ENCODE data around the gene PPM1J. TPM values are rescaled to one million over a fixed set of nuclear protein-coding genes. Genes with fewer than 3 reads are reported as not detected.

The PPM1J gene
- total and polyA plus RNA-seq, 2 of the 13 experiments (the other 11 are each of a cell fraction or from before 2014, with no cell fraction given): 0.07 to 0.22 TPM

DNA sequence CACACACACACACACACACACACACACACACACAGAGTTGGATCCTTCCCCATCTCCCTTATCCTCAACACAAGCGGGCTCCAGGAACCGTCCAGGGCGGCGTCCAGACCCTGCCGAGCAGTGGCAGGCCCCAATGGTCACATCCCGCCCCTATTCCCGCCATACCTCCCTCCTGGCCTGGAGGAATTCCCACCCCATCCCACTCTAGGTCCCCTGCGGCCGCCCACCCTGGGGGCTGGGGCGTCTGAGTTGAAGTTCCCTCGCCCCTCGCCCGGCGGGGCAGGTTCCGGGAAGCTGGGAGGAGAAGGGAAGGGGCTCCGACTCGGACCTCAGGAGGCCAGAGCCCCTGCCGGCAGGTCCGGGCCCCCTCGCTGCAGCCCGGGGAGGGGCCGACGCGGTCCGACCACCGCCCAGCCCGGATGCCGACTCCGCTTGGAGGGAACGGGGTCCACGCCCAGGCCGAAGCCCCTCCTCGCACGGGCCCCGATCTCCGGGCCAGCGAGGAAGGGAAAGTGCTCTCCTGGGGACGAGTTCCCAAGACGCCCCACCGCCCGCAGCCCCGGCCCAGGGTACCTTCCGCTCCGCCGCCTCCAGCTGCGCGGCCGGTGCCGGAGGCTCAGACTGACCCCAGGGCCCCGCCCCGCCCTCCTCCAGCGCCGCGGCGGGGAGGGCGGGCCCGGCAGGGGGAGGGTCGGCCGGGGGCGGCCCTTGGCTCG is 8.5 kb downstream of the PPM1J start, which contains the start of gene RHOC (continued):
- TF ChIP-seq ARNT2 (CRISPR knock-in tag; IDR thresholded peaks at IDR 0.05; ENCODE audit: low read depth): no peak
- peak; percentile 5 for TF ChIP-seq YY1 (IDR thresholded peaks at IDR 0.05; ENCODE audit: insufficient read depth, insufficient replicate concordance, low read depth, low read length)
- TF ChIP-seq, protein P1, sequence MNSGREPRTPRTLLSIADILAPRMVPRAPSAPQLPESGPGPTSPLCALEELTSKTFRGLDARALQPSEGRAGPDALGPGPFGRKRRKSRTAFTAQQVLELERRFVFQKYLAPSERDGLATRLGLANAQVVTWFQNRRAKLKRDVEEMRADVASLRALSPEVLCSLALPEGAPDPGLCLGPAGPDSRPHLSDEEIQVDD (CRISPR knock-in tag; IDR thresholded peaks at IDR 0.05; ENCODE audit: borderline replicate concordance): no peak
- TF ChIP-seq, protein P2, sequence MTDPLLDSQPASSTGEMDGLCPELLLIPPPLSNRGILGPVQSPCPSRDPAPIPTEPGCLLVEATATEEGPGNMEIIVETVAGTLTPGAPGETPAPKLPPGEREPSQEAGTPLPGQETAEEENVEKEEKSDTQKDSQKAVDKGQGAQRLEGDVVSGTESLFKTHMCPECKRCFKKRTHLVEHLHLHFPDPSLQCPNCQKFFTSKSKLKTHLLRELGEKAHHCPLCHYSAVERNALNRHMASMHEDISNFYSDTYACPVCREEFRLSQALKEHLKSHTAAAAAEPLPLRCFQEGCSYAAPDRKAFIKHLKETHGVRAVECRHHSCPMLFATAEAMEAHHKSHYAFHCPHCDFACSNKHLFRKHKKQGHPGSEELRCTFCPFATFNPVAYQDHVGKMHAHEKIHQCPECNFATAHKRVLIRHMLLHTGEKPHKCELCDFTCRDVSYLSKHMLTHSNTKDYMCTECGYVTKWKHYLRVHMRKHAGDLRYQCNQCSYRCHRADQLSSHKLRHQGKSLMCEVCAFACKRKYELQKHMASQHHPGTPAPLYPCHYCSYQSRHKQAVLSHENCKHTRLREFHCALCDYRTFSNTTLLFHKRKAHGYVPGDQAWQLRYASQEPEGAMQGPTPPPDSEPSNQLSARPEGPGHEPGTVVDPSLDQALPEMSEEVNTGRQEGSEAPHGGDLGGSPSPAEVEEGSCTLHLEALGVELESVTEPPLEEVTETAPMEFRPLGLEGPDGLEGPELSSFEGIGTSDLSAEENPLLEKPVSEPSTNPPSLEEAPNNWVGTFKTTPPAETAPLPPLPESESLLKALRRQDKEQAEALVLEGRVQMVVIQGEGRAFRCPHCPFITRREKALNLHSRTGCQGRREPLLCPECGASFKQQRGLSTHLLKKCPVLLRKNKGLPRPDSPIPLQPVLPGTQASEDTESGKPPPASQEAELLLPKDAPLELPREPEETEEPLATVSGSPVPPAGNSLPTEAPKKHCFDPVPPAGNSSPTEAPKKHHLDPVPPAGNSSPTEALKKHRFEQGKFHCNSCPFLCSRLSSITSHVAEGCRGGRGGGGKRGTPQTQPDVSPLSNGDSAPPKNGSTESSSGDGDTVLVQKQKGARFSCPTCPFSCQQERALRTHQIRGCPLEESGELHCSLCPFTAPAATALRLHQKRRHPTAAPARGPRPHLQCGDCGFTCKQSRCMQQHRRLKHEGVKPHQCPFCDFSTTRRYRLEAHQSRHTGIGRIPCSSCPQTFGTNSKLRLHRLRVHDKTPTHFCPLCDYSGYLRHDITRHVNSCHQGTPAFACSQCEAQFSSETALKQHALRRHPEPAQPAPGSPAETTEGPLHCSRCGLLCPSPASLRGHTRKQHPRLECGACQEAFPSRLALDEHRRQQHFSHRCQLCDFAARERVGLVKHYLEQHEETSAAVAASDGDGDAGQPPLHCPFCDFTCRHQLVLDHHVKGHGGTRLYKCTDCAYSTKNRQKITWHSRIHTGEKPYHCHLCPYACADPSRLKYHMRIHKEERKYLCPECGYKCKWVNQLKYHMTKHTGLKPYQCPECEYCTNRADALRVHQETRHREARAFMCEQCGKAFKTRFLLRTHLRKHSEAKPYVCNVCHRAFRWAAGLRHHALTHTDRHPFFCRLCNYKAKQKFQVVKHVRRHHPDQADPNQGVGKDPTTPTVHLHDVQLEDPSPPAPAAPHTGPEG (CRISPR knock-in tag; IDR thresholded peaks at IDR 0.05): no peak
- TF ChIP-seq TARDBP (CRISPR knock-in tag; IDR thresholded peaks at IDR 0.05): 0 out of 2 replicates have a peak, but pooled peaks have one; percentile 9
- TF ChIP-seq, protein P3, sequence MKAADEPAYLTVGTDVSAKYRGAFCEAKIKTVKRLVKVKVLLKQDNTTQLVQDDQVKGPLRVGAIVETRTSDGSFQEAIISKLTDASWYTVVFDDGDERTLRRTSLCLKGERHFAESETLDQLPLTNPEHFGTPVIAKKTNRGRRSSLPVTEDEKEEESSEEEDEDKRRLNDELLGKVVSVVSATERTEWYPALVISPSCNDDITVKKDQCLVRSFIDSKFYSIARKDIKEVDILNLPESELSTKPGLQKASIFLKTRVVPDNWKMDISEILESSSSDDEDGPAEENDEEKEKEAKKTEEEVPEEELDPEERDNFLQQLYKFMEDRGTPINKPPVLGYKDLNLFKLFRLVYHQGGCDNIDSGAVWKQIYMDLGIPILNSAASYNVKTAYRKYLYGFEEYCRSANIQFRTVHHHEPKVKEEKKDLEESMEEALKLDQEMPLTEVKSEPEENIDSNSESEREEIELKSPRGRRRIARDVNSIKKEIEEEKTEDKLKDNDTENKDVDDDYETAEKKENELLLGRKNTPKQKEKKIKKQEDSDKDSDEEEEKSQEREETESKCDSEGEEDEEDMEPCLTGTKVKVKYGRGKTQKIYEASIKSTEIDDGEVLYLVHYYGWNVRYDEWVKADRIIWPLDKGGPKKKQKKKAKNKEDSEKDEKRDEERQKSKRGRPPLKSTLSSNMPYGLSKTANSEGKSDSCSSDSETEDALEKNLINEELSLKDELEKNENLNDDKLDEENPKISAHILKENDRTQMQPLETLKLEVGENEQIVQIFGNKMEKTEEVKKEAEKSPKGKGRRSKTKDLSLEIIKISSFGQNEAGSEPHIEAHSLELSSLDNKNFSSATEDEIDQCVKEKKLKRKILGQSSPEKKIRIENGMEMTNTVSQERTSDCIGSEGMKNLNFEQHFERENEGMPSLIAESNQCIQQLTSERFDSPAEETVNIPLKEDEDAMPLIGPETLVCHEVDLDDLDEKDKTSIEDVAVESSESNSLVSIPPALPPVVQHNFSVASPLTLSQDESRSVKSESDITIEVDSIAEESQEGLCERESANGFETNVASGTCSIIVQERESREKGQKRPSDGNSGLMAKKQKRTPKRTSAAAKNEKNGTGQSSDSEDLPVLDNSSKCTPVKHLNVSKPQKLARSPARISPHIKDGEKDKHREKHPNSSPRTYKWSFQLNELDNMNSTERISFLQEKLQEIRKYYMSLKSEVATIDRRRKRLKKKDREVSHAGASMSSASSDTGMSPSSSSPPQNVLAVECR (CRISPR knock-in tag; IDR thresholded peaks at IDR 0.05; ENCODE audit: borderline replicate concordance): peak; percentile 58; the same call in 1 of the 2 replicates
- no peak for TF ChIP-seq FOXJ3 (CRISPR knock-in tag; IDR thresholded peaks at IDR 0.05; ENCODE audit: borderline replicate concordance)
- TF ChIP-seq ZMAT3 (CRISPR knock-in tag; conservative IDR thresholded peaks at IDR 0.05): no peak
- no peak for TF ChIP-seq EHMT2 (IDR thresholded peaks at IDR 0.05; ENCODE audit: borderline replicate concordance, low read depth, low read length)
- no peak for TF ChIP-seq HHEX (CRISPR knock-in tag; IDR thresholded peaks at IDR 0.05)
- TF ChIP-seq ZSCAN22 (CRISPR knock-in tag; IDR thresholded peaks at IDR 0.05): no peak
- TF ChIP-seq, protein P4, sequence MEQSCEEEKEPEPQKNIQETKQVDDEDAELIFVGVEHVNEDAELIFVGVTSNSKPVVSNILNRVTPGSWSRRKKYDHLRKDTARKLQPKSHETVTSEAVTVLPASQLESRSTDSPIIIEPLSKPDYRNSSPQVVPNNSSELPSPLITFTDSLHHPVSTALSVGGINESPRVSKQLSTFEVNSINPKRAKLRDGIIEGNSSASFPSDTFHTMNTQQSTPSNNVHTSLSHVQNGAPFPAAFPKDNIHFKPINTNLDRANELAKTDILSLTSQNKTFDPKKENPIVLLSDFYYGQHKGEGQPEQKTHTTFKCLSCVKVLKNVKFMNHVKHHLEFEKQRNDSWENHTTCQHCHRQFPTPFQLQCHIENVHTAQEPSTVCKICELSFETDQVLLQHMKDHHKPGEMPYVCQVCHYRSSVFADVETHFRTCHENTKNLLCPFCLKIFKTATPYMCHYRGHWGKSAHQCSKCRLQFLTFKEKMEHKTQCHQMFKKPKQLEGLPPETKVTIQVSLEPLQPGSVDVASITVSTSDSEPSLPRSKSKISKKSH (CRISPR knock-in tag; IDR thresholded peaks at IDR 0.05; ENCODE audit: borderline replicate concordance): 0 out of 2 replicates have a peak, but pooled peaks have one; percentile 11
- TF ChIP-seq, protein P5, sequence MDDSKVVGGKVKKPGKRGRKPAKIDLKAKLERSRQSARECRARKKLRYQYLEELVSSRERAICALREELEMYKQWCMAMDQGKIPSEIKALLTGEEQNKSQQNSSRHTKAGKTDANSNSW (CRISPR knock-in tag; IDR thresholded peaks at IDR 0.05; ENCODE audit: borderline replicate concordance): 0 out of 2 replicates have a peak, but pooled peaks have one; percentile 43

Measured in HepG2 (cell line).